ENCODE data around the gene SYT2.
A peak's percentile ranks its signal among the peaks of the same experiment; 100 is the strongest.
"Not testable (repeated sequence)": the region's sequence is repeated elsewhere in the genome, so short reads cannot be mapped to it uniquely, and the experiment has no call there.

The SYT2 gene

GRCh38 chr1:202547215-202547614 lies 163.0 kb downstream of the SYT2 start:
- no peak for TF ChIP-seq TSHZ2 (CRISPR knock-in tag; IDR thresholded peaks at IDR 0.05)
- no peak for TF ChIP-seq OSR1 (CRISPR knock-in tag; IDR thresholded peaks at IDR 0.05)
- no peak for TF ChIP-seq PATZ1 (CRISPR knock-in tag; IDR thresholded peaks at IDR 0.05; ENCODE audit: borderline replicate concordance)
- TF ChIP-seq POU6F1 (CRISPR knock-in tag; IDR thresholded peaks at IDR 0.05; ENCODE audit: borderline replicate concordance, low read depth): no peak
- no peak for TF ChIP-seq ZNF8 (CRISPR knock-in tag; IDR thresholded peaks at IDR 0.05)
- no peak for TF ChIP-seq TCF4 (CRISPR knock-in tag; IDR thresholded peaks at IDR 0.05; ENCODE audit: borderline replicate concordance)
- TF ChIP-seq GLIS3 (CRISPR knock-in tag; IDR thresholded peaks at IDR 0.05): no peak
- no peak for TF ChIP-seq TOX (CRISPR knock-in tag; IDR thresholded peaks at IDR 0.05; ENCODE audit: borderline replicate concordance)
- TF ChIP-seq ISL1 (CRISPR knock-in tag; IDR thresholded peaks at IDR 0.05): no peak
- no peak for TF ChIP-seq ZC3H10 (CRISPR knock-in tag; IDR thresholded peaks at IDR 0.05)
- TF ChIP-seq PPARA (CRISPR knock-in tag; IDR thresholded peaks at IDR 0.05; ENCODE audit: borderline replicate concordance): no peak
- TF ChIP-seq CSDC2 (CRISPR knock-in tag; IDR thresholded peaks at IDR 0.05): no peak
- no peak for TF ChIP-seq ZNF70 (CRISPR knock-in tag; IDR thresholded peaks at IDR 0.05)
- no peak for TF ChIP-seq ESRRG (CRISPR knock-in tag; IDR thresholded peaks at IDR 0.05)
- no peak for ATAC-seq

- peak; percentile 9; the same call in 1 of the 3 replicates for ATAC-seq
Measured at GRCh38 chr1:202546796-202547195, 163.5 kb downstream of the SYT2 start.

- ATAC-seq: not testable (repeated sequence)
Measured at GRCh38 chr1:202546377-202546776, 163.9 kb downstream of the SYT2 start.

- ATAC-seq: not testable (repeated sequence)
Measured at GRCh38 chr1:202545647-202546303, 164.5 kb downstream of the SYT2 start.

GRCh38 chr1:202544766-202545449 lies 165.3 kb downstream of the SYT2 start:
- ATAC-seq: not testable (repeated sequence)

GRCh38 chr1:202543537-202543936 lies 166.7 kb downstream of the SYT2 start:
- ATAC-seq: peak; percentile 26; the same call in 2 of the 3 replicates

- ATAC-seq: not testable (repeated sequence)
Measured at GRCh38 chr1:202542415-202542814, 167.8 kb downstream of the SYT2 start.

- not testable (repeated sequence) for ATAC-seq
Measured at GRCh38 chr1:202540858-202541257, 169.4 kb downstream of the SYT2 start.

Data from SK-N-SH treated with all-trans-retinoic acid at 6 μM for 48 hours (cell line).